Body of pancreas (tissue), 4 donors: ENCODE results near the gene PLEK2. TPM values are rescaled to one million over a fixed set of nuclear protein-coding genes. Genes with fewer than 3 reads are reported as not detected.

Source experiments
- ATAC-seq: fragments of 150-250 bp; one replicate; pipeline ENCODE4 v1.9.1; 2016
- DNase-seq, 4 donors: peaks; one replicate each; pipeline ENCODE4 v3.0.0-alpha.2; 2019
- H3K27ac ChIP-seq, 4 donors: fragments of 200-600 bp; sonication (generic); 1 replicate in 3 of 4; 2 replicates in 1 of 4; pipeline versions ENCODE4 v1.5.1 to v1.6.1; 2016 to 2019; ENCODE audit warnings: mild to moderate bottlenecking in 1 of 4, mixed read lengths in 1 of 4, moderate library complexity in 1 of 4
- H3K27me3 ChIP-seq, 2 donors: fragments of 200-600 bp; sonication (generic); one replicate each; pipeline ENCODE4 v1.6.0; 2016; ENCODE audit warnings: mild to moderate bottlenecking in 1 of 2
- H3K36me3 ChIP-seq, 2 donors: fragments of 200-600 bp; sonication (generic); replicated peaks in 1 of 2; 2 replicates each; pipeline ENCODE4 v1.5.1; 2016; ENCODE audit warnings: low read depth in 2 of 2; ENCODE audit not compliant: insufficient read depth in 1 of 2
- H3K4me1 ChIP-seq: fragments of 200-600 bp; sonication (generic); one replicate; pipeline ENCODE4 v1.6.0; 2016
- H3K4me3 ChIP-seq, 2 donors: fragments of 200-600 bp; sonication (generic); 1 replicate in 1 of 2; 2 replicates in 1 of 2; pipeline ENCODE4 v1.5.1; 2016 to 2019
- H3K9me3 ChIP-seq, 3 donors: fragments of 200-600 bp; sonication (generic); 1 replicate in 2 of 3; 2 replicates in 1 of 3; pipeline ENCODE4 v1.5.1; 2016
- CTCF ChIP-seq, 7 experiments: fragments of 450-650 bp in 4 of 7; fragments of 200-600 bp in 3 of 7; sonication (generic) in 3 of 7; IDR thresholded peaks; one replicate each; pipeline ENCODE4 v1.5.1; 2016 to 2019; ENCODE audit warnings: antibody characterized with exemption in 7 of 7
- POLR2A ChIP-seq, 3 donors: fragments of 450-650 bp; IDR thresholded peaks; one replicate each; pipeline ENCODE4 v1.6.1; 2016; ENCODE audit warnings: antibody characterized with exemption in 3 of 3, mild to moderate bottlenecking in 2 of 3
- WGBS, 2 donors: methylation state at CpG; one replicate each; pipeline ENCODE4 v1.1.5; 2017; 5-methylcytosine and 5-hydroxymethylcytosine counted together
- intact Hi-C: fragments of 100-400 bp; cut with DNase I; formaldehyde crosslinking; loops from one replicate; pipeline ENCODE4 v1.15.1; 2023
- total RNA-seq, 2 donors: library from RNA; depleted of rRNA; stranded (reverse); fragments of >200 nt; gene quantifications; one replicate each; pipeline ENCODE4 v1.1.0, GENCODE V29; 2016

The PLEK2 gene
- total RNA-seq, 2 donors from 2014 or later: 7.5 to 9.2 TPM

- no peaks in the 10 kb centered on the region for H3K4me1 ChIP-seq
- DNase-seq (no peak), ATAC-seq (no peak)
- no peaks in the 10 kb centered on the region for H3K9me3 ChIP-seq
- 80 to 81% methylated on average over 2 to 9 of the region's 9 CpGs for WGBS, 2 donors
- no peaks in the 10 kb centered on the region for H3K27me3 ChIP-seq
- intact Hi-C loops: no loop called here
- H3K27ac ChIP-seq: no peak overlapping the region
- no peaks in the 10 kb centered on the region for H3K36me3 ChIP-seq
- no peak overlapping the region for H3K4me3 ChIP-seq
- no peak for TF ChIP-seq CTCF (IDR thresholded peaks at IDR 0.05)
- TF ChIP-seq POLR2A (IDR thresholded peaks at IDR 0.05): no peak
These were observed 19.2 kb downstream of the PLEK2 start for GRCh38 chr14:67392800-67393199.

GRCh38 chr14:67392123-67392522 is 19.8 kb downstream of the PLEK2 start:
- Histone ChIP-seq H3K4me3 (no peak overlapping the region), H3K9me3 (no peaks in the 10 kb centered on the region), H3K36me3 (no peaks in the 10 kb centered on the region), H3K4me1 (no peaks in the 10 kb centered on the region), H3K27me3 (no peaks in the 10 kb centered on the region), H3K27ac (no peak overlapping the region)
- DNase-seq: no peak
- no peak for ATAC-seq
- 82% methylated on average over 3 of the region's 3 CpGs for WGBS, 2 donors
- no peak for TF ChIP-seq CTCF (IDR thresholded peaks at IDR 0.05)
- no peak for TF ChIP-seq POLR2A (IDR thresholded peaks at IDR 0.05)
- intact Hi-C loops: no loop called here

- 75 to 77% methylated on average over 5 to 6 of the region's 6 CpGs for WGBS, 2 donors
- peaks cover 0 to 1% of the 10 kb centered on the region in 2 donors for H3K36me3 ChIP-seq
- TF ChIP-seq POLR2A (IDR thresholded peaks at IDR 0.05) (no peak), CTCF (IDR thresholded peaks at IDR 0.05) (no peak)
- H3K4me1 ChIP-seq: peaks cover under 1% of the 10 kb centered on the region
- DNase-seq (no peak), ATAC-seq (no peak)
- intact Hi-C loops: no loop called here
- no peak overlapping the region for H3K27ac ChIP-seq
- H3K27me3 ChIP-seq: no peaks in the 10 kb centered on the region
- no peak overlapping the region for H3K4me3 ChIP-seq
- H3K9me3 ChIP-seq: no peaks in the 10 kb centered on the region
These were observed 20.7 kb downstream of the PLEK2 start for GRCh38 chr14:67391268-67391667.

GRCh38 chr14:67389811-67390534 is 22.0 kb downstream of the PLEK2 start:
- Histone ChIP-seq H3K27me3 (no peaks in the 10 kb centered on the region), H3K27ac (no peak overlapping the region), H3K36me3 (peaks cover 0 to 1% of the 10 kb centered on the region in 2 donors), H3K9me3 (no peaks in the 10 kb centered on the region), H3K4me1 (peaks cover 13% of the 10 kb centered on the region), H3K4me3 (no peak overlapping the region)
- intact Hi-C loops: no loop called here
- DNase-seq: no peak
- WGBS, 2 donors: 83 to 88% methylated on average over 1 of the region's 1 CpG
- TF ChIP-seq CTCF (IDR thresholded peaks at IDR 0.05) (no peak), POLR2A (IDR thresholded peaks at IDR 0.05) (no peak)
- ATAC-seq: no peak

GRCh38 chr14:67389275-67389674 is 22.7 kb downstream of the PLEK2 start:
- intact Hi-C loops: no loop called here
- Histone ChIP-seq H3K4me1 (peaks cover 14% of the 10 kb centered on the region), H3K9me3 (no peaks in the 10 kb centered on the region), H3K27me3 (no peaks in the 10 kb centered on the region), H3K36me3 (peaks cover 0 to 5% of the 10 kb centered on the region in 2 donors), H3K27ac (no peak overlapping the region), H3K4me3 (no peak overlapping the region)
- WGBS, 2 donors: 84 to 88% methylated on average over 3 of the region's 3 CpGs
- ATAC-seq: no peak
- no peak for DNase-seq
- TF ChIP-seq POLR2A (IDR thresholded peaks at IDR 0.05) (no peak), CTCF (IDR thresholded peaks at IDR 0.05) (no peak)
